ENCODE results near the gene PSME1.

DNA sequence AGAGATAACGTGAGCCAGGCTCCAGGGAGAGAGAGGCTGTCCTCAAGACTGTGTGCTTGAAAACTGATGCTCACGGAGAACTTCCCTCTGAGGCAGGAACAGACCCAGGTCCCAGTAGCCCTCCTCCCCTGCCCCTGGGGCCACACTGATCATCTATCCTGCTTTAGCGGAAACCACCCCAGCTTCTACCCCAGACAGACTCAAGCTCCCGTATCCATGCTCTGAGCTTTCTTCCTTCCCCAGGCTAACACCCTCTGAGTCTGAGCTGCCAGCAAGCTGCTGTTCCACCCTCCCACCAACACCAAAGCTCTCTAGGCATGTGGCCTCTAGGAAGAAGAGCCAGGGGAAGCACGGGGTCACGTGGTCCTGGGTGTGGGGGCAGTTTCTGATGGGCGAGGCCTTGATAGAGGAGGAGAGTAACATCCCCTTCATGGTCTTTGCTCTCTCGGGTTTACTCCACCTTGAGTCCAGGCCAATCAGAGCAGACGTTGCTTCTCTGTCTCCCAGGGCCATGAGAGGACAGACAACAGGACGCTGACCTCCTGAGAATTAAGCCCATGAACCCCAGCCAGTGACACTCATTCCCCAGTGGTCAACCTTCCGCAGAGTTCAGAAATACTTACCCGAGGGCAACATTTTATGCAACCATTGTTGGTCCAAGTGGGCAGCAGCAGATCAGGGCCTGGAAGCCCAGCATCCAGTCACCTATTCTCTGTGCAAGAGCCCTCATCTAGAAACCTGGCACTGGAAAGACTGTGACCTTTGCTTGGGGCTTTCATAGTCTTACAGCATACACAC is 40.5 kb upstream of the PSME1 start:
- no peak for TF ChIP-seq EZH2 (IDR thresholded peaks at IDR 0.05; ENCODE audit: borderline replicate concordance, low read length)
- TF ChIP-seq, protein P1, sequence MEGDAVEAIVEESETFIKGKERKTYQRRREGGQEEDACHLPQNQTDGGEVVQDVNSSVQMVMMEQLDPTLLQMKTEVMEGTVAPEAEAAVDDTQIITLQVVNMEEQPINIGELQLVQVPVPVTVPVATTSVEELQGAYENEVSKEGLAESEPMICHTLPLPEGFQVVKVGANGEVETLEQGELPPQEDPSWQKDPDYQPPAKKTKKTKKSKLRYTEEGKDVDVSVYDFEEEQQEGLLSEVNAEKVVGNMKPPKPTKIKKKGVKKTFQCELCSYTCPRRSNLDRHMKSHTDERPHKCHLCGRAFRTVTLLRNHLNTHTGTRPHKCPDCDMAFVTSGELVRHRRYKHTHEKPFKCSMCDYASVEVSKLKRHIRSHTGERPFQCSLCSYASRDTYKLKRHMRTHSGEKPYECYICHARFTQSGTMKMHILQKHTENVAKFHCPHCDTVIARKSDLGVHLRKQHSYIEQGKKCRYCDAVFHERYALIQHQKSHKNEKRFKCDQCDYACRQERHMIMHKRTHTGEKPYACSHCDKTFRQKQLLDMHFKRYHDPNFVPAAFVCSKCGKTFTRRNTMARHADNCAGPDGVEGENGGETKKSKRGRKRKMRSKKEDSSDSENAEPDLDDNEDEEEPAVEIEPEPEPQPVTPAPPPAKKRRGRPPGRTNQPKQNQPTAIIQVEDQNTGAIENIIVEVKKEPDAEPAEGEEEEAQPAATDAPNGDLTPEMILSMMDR (conservative IDR thresholded peaks at IDR 0.05 in 1 of 2, IDR thresholded peaks at IDR 0.05 in 1 of 2; ENCODE audit: extremely low read depth in 1 of 2, insufficient read depth in 1 of 2, low read depth in 1 of 2, low read length in 2 of 2), result no peak
